Skeletal muscle tissue (tissue), 4 donors: ENCODE data around the gene SLC2A1. TPM values are rescaled to one million over a fixed set of nuclear protein-coding genes. Genes with fewer than 3 reads are reported as not detected.

Source experiments
- H3K27ac ChIP-seq: one replicate; pipeline ENCODE4 v1.7.0; 2013; ENCODE audit warnings: mild to moderate bottlenecking, low read depth, low read length, inconsistent platforms
- H3K27me3 ChIP-seq, 3 donors: one replicate each; pipeline ENCODE4 v1.7.0; 2013; ENCODE audit warnings: low read length in 3 of 3; ENCODE audit not compliant: control insufficient read depth in 3 of 3, insufficient read depth in 3 of 3
- H3K36me3 ChIP-seq, 3 donors: one replicate each; pipeline ENCODE4 v1.7.0; 2013; ENCODE audit warnings: low read length in 3 of 3; ENCODE audit not compliant: control insufficient read depth in 3 of 3, insufficient read depth in 3 of 3
- H3K4me1 ChIP-seq, 3 donors: one replicate each; pipeline ENCODE4 v1.7.0; 2013; ENCODE audit warnings: low read length in 3 of 3, mild to moderate bottlenecking in 3 of 3; ENCODE audit not compliant: control insufficient read depth in 3 of 3, insufficient read depth in 3 of 3
- H3K4me3 ChIP-seq, 3 donors: one replicate each; pipeline ENCODE4 v1.7.0; 2013; ENCODE audit warnings: low read length in 3 of 3
- H3K9ac ChIP-seq, 3 donors: one replicate each; pipeline ENCODE4 v1.7.0; 2013; ENCODE audit warnings: low read length in 3 of 3, mild to moderate bottlenecking in 3 of 3, moderate library complexity in 2 of 3, low read depth in 1 of 3
- H3K9me3 ChIP-seq, 3 donors: one replicate each; pipeline ENCODE4 v1.7.0; 2013; ENCODE audit warnings: low read length in 3 of 3; ENCODE audit not compliant: control insufficient read depth in 3 of 3
- total RNA-seq: library from RNA; depleted of rRNA; stranded (reverse); fragments of >200 nt; gene quantifications from one replicate; pipeline ENCODE4 v1.2.3, GENCODE V29; 2014
- donor health status: Osteomylitis.

SLC2A1 gene
- total RNA-seq, 1 donor from 2014 or later, result 28.2 TPM

- Histone ChIP-seq H3K36me3 (no peaks in the 10 kb centered on the region), H3K9me3 (no peaks in the 10 kb centered on the region), H3K4me3 (no peak overlapping the region), H3K9ac (no peak overlapping the region), H3K27ac (no peak overlapping the region), H3K4me1 (peaks cover 3 to 8% (median 8%) of the 10 kb centered on the region in 3 donors), H3K27me3 (peaks cover 0 to 3% (median 0%) of the 10 kb centered on the region in 3 donors)
Measured at GRCh38 chr1:42998386-42998785, 39.7 kb upstream of the SLC2A1 start.

DNA sequence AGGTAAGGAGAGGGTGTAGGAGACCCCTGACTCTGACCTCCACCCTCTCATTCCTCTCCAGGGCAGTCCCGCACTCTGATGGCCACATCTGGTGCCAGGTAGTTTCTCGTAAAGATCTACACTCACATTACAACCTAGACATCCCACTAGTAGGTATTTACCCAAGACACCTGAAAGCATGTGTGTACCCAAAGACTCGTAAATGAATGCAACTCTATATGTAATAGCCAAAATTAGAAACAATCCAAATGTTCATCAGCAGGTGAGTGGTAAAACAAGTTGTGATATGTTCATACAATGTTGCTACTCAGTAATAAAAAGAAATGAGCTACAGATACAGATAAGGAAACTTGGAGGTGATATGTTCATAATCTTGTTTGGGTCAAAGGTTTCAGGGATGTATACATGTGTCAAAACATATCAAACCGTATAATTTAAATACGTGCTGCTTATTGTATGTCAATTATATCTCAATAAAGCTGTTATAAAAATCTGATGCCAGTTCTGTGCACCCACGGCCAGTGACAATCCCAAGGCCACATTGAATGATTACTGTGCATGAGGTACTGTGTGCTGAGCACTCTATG, 37.8 kb upstream of the SLC2A1 start:
- Histone ChIP-seq H3K27me3 (peaks cover 0 to 3% (median 0%) of the 10 kb centered on the region in 3 donors), H3K36me3 (no peaks in the 10 kb centered on the region), H3K9me3 (no peaks in the 10 kb centered on the region), H3K9ac (no peak overlapping the region), H3K4me3 (no peak overlapping the region), H3K27ac (no peak overlapping the region), H3K4me1 (peaks cover 5 to 11% (median 10%) of the 10 kb centered on the region in 3 donors)

DNA sequence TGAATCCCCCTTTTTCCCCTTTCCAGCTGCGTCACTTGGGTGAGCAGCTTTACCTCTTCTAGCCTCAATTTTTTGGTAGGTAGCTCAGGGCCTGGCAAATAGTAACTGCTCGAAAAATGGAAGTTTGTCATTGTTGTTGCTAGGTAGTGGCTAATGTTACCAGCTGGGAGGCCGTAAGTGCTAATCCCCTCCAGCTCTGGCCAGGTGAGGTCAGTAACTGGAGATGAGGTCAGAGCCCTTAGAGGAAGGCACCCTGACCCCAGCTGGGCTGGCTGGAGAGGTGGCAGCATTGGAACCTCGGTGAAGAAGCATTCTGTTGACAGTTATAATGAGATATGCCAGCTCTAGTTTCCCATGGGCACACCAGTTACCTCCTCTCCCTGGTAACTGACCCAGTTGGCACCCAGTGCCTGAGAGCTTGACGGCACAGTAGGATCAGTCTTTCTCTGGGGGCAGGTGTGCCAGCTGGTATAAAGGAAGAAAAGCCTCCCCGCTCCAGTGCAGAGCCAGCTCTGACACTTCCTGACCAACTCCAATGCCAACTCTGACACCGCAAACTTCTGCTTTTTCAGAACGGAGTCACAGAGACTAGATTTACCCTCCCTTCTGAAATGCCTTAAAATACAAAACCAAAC, 35.0 kb upstream of the SLC2A1 start:
- no peak overlapping the region for H3K9ac ChIP-seq
- no peak overlapping the region for H3K4me3 ChIP-seq
- H3K27ac ChIP-seq, result no peak overlapping the region
- no peaks in the 10 kb centered on the region for H3K9me3 ChIP-seq
- no peaks in the 10 kb centered on the region for H3K27me3 ChIP-seq
- H3K36me3 ChIP-seq, result no peaks in the 10 kb centered on the region
- H3K4me1 ChIP-seq, result peaks cover 5 to 11% (median 10%) of the 10 kb centered on the region in 3 donors

- Histone ChIP-seq H3K36me3 (no peaks in the 10 kb centered on the region), H3K4me3 (no peak overlapping the region), H3K27ac (no peak overlapping the region), H3K9me3 (no peaks in the 10 kb centered on the region), H3K9ac (no peak overlapping the region), H3K27me3 (no peaks in the 10 kb centered on the region), H3K4me1 (peaks cover 5 to 11% (median 10%) of the 10 kb centered on the region in 3 donors)
Measured at GRCh38 chr1:42992054-42992571, 33.4 kb upstream of the SLC2A1 start.

- Histone ChIP-seq H3K4me1 (peaks cover 5 to 11% (median 10%) of the 10 kb centered on the region in 3 donors), H3K36me3 (no peaks in the 10 kb centered on the region), H3K9me3 (no peaks in the 10 kb centered on the region), H3K27ac (no peak overlapping the region), H3K27me3 (no peaks in the 10 kb centered on the region), H3K9ac (no peak overlapping the region), H3K4me3 (no peak overlapping the region)
Measured at GRCh38 chr1:42990757-42991346, 32.2 kb upstream of the SLC2A1 start.

DNA sequence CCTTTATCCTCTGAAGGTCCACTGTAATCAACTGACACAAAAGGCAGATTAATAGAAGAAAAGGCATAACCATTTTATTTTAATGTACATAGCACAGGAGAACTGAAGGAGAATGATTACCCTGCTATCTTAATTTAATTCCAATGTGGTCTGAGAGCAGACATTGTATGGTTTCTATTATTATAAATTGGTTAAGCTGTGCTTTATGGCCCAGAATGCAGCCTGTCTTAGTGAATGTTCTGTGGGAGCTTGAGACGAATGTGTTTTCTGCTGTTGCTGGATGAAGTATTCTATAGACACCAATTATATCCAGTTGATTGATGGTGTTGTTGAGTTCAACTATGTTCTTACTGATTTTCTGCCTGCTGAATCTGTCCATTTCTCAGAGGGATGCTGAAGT, 25.0 kb upstream of the SLC2A1 start:
- Histone ChIP-seq H3K36me3 (no peaks in the 10 kb centered on the region), H3K9me3 (no peaks in the 10 kb centered on the region), H3K27ac (no peak overlapping the region), H3K4me3 (no peak overlapping the region), H3K9ac (no peak overlapping the region), H3K27me3 (peaks cover 0 to 14% (median 9%) of the 10 kb centered on the region in 3 donors), H3K4me1 (no peaks in the 10 kb centered on the region)

- Histone ChIP-seq H3K4me1 (no peaks in the 10 kb centered on the region), H3K9ac (no peak overlapping the region), H3K27me3 (peaks cover 0 to 17% (median 11%) of the 10 kb centered on the region in 3 donors), H3K4me3 (no peak overlapping the region), H3K27ac (no peak overlapping the region), H3K36me3 (no peaks in the 10 kb centered on the region), H3K9me3 (no peaks in the 10 kb centered on the region)
Measured at GRCh38 chr1:42983253-42983652, 24.6 kb upstream of the SLC2A1 start.

DNA sequence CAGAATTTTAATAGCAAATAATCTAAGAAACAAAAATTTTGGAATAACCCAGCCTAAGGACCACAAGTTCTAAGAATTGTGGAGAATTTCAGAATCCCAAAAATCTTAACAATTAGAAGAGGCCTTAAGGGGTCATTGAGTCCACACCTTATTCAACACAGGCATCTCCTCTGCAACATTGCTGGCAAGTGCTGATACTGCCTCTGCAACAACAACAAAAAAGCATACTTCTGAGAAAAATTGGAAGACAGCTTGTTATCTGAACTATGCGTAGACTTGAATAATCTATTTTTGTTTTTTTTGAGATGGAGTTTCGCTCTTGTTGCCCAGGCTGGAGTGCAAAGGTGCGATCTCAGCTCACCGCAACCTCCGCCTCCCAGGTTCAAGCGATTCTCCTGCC, 24.0 kb upstream of the SLC2A1 start:
- no peaks in the 10 kb centered on the region for H3K4me1 ChIP-seq
- no peaks in the 10 kb centered on the region for H3K9me3 ChIP-seq
- peaks cover 0 to 17% (median 11%) of the 10 kb centered on the region in 3 donors for H3K27me3 ChIP-seq
- no peak overlapping the region for H3K4me3 ChIP-seq
- H3K9ac ChIP-seq, result no peak overlapping the region
- no peak overlapping the region for H3K27ac ChIP-seq
- no peaks in the 10 kb centered on the region for H3K36me3 ChIP-seq

- H3K4me3 ChIP-seq, result no peak overlapping the region
- no peak overlapping the region for H3K27ac ChIP-seq
- no peak overlapping the region for H3K9ac ChIP-seq
- no peaks in the 10 kb centered on the region for H3K9me3 ChIP-seq
- H3K36me3 ChIP-seq, result no peaks in the 10 kb centered on the region
- H3K27me3 ChIP-seq, result peaks cover 0 to 17% (median 11%) of the 10 kb centered on the region in 3 donors
- no peaks in the 10 kb centered on the region for H3K4me1 ChIP-seq
Measured at GRCh38 chr1:42981871-42982270, 23.2 kb upstream of the SLC2A1 start.

- Histone ChIP-seq H3K4me1 (no peaks in the 10 kb centered on the region), H3K9ac (no peak overlapping the region), H3K27me3 (peaks cover 0 to 17% (median 11%) of the 10 kb centered on the region in 3 donors), H3K36me3 (no peaks in the 10 kb centered on the region), H3K4me3 (no peak overlapping the region), H3K9me3 (no peaks in the 10 kb centered on the region), H3K27ac (no peak overlapping the region)
Measured at GRCh38 chr1:42981255-42981805, 22.7 kb upstream of the SLC2A1 start.
